GM18520 (cell line): Measurements from ENCODE around the gene ZBTB45.
"Not testable (repeated sequence)": the region's sequence is repeated elsewhere in the genome, so short reads cannot be mapped to it uniquely, and the experiment has no call there.

ENCODE experiments used
- ATAC-seq: cut with Tn5 transposase; IDR thresholded peaks from one replicate; pipeline ENCODE4 v1.9.1; 2021; ENCODE audit not compliant: unreplicated experiment

The ZBTB45 gene

GRCh38 chr19:58476498-58477015 is 43.1 kb downstream of the ZBTB45 start:
- no peak for ATAC-seq

- ATAC-seq, result peak; percentile 83
Measured at GRCh38 chr19:58475714-58476497, 43.7 kb downstream of the ZBTB45 start, which contains the start of gene ZNF446. ZNF446 (plus strand) TSS chr19:58476352; CDS start chr19:58477219, 867 bp downstream.

- peak; percentile 2 for ATAC-seq
Measured at GRCh38 chr19:58474997-58475713, 44.5 kb downstream of the ZBTB45 start.

GRCh38 chr19:58474291-58474996 is 45.2 kb downstream of the ZBTB45 start:
- ATAC-seq, result no peak

GRCh38 chr19:58473775-58474174 is 45.8 kb downstream of the ZBTB45 start:
- ATAC-seq, result no peak

- ATAC-seq, result no peak
Measured at GRCh38 chr19:58471736-58472135, 47.9 kb downstream of the ZBTB45 start.

GRCh38 chr19:58470837-58471543 is 48.6 kb downstream of the ZBTB45 start:
- ATAC-seq, result not testable (repeated sequence)

- ATAC-seq, result no peak
Measured at GRCh38 chr19:58469241-58470013, 50.2 kb downstream of the ZBTB45 start.

- ATAC-seq, result no peak
Measured at GRCh38 chr19:58468216-58468839, 51.3 kb downstream of the ZBTB45 start.

- peak; percentile 91 for ATAC-seq
Measured at GRCh38 chr19:58466760-58467589, 52.6 kb downstream of the ZBTB45 start, which contains the start of gene ZNF324. ZNF324 (plus strand) TSS chr19:58467080; CDS start chr19:58469186, 2,106 bp downstream.

- no peak for ATAC-seq
Measured at GRCh38 chr19:58466089-58466759, 53.4 kb downstream of the ZBTB45 start.
